ENCODE results near the gene SP3. TPM values are rescaled to one million over a fixed set of nuclear protein-coding genes. Genes with fewer than 3 reads are reported as not detected.

SP3 gene
- total RNA-seq = 75.0 and 77.7 TPM in 2 replicates

GRCh38 chr2:173965372-173966025, at the start of gene SP3:
Gene SP3, minus strand, starts transcription at chr2:173965373. Its CDS starts 202 bp downstream, at chr2:173965171.

All from bronchus fibroblast of lung (primary cell).